Stimulated activated CD8-positive, alpha-beta memory T cell treated with anti-CD3 and anti-CD28 coated beads, Interleukin-4, amount 100 ng/mL, for 24 hours (primary cell): ENCODE results near the gene CNOT6L.

Experiments used
- DNase-seq: peaks from one replicate; pipeline ENCODE4 v3.0.0-alpha.2; 2020; ENCODE audit warnings: low read depth

The CNOT6L gene

DNA sequence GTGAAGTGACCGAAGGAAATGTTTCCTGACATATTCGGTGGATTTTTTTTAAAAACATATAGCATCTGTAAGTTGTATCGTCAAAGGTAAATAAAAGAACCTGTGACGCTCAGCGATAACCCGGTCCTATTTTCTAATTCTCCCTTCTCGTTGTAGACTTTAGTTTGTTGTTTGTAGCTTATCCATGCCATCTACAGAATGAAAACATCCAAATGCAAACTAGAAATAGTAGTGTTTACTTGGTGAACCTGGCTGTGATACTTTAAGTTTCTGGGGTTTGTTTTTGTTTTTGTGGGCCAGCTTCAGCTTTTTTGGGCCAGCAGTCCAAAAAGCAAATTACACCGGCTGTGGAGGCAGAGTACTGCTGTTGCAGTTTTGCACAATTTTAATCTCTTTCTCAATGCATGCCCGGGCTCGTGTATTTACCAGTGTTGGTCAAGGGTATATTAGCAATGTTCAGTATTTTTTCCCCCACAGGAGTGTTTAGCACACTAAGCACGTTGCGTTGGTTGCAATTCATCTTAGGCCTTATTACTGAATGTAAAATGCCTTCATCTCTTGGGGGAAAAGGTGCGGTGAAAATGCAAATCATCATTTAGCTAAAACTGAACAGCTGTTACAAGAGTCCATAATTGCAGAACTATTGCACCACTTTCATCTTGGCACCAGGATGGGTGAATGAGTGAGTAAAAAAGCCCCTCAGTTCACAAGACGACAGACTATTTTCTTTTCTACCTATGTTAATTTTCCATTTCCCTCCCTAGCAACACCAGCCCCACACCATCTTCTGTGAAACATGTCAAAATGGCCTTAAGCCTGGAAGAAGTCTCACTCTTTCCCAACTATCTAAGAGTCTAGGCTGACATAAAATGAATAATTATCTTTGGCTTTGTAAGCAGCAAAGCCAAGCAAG, 1.7 kb upstream of the CNOT6L start:
- DNase-seq = no peak

DNA sequence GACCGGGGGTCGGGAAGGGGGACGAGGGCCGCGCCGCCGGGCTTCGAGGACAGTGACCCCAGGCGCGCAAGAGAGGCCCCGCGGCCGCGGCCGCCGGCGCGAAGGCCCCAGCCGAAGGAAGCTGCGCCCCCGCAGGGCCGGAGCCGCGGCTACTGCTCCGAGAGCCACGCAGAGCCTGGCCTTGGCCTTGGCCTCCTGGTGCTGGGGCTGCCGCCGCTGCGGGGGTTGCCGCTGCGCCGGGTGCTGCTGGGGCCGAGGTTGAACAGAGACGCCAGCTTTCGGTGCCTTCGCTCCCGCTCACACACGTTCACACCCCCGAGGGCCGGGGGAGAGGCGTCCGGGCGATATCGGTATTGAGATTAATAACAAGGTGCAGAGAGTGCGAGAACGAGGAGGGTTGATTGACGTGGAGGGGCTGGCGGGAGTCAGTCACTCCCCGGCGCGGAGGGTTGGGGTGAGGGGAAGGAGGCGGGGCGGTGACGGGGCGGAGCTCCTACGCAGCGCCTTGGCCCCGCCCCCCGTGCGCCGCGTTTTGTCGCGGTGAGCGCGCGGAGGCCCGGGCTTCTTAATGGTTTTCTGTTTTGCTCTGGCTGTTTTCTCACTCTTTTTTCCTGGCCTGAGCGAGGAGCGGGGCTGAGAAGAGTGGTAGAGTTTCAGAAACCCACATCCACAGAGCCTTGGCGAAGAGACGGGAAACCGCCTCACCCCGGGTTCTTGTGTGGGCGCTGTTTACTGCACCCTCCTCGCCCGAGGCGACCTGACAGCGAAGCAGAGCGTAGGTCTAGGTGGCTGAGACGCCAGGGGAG, 878 bp upstream of the CNOT6L start:
- peak; percentile 92 for DNase-seq

DNA sequence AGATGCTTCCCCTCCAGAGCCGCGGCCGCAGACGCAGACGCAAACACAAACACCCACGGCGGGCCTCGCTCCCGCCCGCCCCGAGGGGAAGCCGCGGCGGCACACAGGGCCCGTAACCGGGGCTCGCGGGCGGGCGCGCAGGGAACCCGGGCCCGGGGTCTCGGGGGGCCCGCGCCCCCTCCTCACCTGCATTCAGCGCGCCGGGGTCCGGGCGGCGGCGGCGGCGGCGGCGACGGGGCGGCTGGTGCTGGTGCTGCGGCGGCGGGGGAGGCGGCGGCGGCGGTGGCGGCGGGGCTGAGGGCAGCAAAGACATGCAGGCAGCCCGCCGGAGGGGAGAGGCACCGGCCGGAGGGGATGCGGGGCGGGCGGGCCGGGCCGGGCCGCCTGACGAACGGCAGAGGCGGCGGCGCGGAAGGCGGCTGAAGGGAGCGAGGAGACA, 255 bp upstream of the CNOT6L start:
- peak; percentile 70 for DNase-seq

DNA sequence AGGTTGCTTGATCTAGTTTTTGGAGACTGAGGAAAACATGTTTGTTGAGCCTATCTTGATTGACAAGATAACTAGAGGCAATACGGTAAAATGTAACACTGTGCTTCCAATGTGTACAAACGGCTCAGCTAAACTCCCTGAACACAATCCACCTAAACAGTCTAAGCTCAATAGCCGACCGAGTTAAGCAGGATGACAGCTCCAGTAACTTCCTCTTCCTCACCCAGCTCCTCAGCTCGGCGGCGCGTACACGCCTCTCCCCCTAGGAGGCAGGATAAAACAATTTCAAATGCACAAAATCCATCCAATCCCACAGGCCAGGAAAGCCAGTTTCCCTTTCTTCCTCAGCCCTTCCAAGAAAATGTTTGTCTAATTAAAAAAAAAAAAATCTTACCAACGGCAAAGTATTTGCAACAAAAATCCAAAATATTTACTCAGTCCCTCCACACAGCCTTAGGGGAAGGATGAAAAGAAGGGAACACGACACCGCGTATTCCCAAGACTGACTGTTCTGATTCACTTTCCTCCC, 1.0 kb downstream of the CNOT6L start:
- peak; percentile 15 for DNase-seq

DNA sequence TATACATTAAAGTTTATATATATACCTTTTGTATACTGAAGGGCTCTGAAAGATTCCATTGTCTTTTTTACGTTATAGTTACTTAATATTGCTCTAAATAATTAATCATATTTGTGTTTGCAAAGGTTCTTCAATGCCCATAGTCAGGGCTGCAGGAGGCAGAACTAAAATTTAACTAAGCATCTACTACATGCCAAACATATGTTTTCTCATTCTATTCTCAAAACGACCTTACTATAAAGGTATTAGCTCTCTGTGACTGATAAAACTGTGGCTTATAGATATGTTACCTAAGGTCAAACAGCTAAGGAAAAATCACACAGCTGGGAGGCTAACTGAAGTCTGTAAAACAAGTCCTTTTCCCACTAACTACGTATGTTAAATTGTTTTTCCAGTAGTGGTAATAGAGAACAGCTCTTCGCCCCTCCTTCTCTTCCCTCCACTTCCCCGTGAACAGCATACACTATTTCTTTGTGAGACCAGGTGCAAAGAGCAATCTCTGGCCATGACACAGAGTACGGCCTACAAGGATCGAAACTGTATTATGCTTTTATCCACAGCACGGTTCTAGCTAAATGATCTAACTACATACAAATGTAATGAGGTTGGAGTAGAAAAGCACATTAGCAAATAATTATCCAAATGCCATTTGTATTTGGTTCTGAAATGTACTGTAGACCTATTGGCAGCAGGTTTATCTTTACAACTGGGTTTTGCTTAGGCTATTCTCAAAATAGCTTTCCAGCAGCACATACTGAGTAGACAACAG, 1.7 kb downstream of the CNOT6L start:
- no peak for DNase-seq

DNA sequence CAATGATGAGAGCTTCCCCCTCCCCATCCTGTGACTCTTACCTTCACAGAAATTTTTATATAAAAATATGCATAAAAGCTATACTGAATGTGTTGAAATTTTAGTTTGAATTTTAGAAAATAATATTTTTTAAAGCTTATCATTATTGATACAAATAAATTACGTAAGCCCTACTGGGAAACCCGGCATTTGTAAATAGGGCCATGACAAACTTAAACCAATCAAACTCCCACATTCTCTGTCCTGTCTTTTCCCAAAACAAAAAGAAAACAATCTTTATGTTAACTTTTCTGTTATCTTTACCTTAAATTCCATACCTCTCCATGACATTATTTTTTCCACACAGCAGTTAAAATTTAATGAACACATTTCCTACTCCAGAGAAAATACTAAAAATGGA, 2.6 kb downstream of the CNOT6L start:
- DNase-seq = no peak

DNA sequence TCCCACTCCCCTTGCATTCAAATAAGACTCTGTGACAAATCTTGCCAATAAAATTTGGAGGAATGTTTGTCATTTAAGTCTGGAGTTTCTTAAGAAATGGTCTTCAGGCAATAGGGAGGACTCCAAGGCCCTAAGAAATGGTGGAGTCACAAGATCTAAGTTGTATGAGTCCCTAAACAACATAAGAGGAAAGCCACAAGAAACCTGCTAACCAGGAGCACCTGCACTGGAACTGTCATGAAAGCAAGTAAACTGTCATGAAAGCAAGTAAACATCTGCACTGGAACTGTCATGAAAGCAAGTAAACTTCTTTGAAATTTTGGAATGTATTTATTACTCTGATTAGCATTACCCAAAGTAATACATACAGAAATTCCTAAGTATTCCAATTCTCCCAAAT, 3.5 kb downstream of the CNOT6L start:
- DNase-seq = no peak

DNA sequence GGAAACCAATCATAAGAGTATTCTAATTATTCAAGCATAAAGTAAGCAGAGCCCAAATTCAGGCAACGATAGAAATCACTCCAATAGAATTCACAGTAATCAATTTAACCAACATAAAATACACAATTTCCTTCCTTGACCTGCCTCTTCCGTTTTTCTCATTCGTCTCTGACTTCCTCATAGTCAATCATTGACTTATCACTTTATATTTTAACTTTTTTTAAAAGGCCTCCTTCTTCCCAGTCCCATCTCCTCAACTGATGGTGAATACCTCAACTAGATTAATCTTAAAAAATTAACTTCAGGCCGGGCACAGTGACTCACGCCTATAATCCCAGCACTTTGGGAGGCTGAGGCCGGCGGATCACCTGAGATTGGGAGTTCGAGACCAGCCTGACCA, 13.3 kb downstream of the CNOT6L start:
- DNase-seq = no peak

DNA sequence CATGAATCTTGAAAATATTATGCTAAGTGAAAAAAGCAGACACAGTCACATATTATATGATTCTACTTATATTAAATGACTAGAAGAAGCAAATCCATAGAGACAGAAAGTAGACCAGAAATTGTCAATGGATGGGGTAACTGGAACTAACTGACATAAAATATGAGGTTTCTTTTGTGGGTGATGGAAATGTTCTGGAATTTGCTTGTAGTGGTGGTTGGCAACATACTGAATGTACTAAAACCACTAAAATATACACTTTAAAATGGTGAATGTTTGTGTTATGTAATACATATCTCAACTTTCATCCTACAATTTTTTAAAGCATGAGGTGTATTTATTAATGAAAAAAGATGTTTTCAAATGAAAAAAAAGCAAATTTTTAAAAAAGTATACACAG, 14.7 kb downstream of the CNOT6L start:
- DNase-seq = no peak

DNA sequence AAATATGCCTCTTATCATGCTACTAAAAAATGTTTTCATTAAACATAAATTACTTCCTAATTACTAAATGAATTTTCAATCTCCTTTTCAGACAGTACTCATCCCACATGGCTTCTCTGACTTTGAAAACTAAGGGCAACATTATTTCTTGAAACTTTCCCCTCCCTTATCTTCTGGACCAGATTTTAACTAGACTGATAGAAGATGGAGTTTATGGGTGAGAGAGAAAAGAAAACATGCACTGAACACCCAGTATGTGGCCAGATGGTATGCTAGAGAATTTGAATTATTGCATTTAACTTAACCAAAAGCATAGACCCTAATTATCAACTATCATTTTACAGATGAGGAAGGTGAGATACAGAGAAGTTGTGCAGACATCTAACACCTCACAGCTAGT, 16.8 kb downstream of the CNOT6L start:
- no peak for DNase-seq

DNA sequence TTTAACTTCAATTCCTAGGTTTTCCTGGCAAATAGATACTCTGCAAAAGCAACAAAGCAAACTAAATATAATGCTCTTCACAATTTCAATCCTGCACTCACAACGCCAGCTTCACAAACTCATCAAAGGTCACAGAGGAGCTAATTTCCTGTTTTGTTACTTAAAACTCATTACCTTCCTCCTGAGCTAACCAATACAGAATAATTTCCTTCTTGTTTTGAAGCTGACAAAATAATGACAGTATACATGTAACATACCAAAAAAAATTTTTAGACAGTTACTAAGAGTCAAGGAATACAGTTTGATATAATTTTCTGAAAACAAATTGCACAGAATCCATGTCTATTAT, 17.9 kb downstream of the CNOT6L start:
- no peak for DNase-seq

DNA sequence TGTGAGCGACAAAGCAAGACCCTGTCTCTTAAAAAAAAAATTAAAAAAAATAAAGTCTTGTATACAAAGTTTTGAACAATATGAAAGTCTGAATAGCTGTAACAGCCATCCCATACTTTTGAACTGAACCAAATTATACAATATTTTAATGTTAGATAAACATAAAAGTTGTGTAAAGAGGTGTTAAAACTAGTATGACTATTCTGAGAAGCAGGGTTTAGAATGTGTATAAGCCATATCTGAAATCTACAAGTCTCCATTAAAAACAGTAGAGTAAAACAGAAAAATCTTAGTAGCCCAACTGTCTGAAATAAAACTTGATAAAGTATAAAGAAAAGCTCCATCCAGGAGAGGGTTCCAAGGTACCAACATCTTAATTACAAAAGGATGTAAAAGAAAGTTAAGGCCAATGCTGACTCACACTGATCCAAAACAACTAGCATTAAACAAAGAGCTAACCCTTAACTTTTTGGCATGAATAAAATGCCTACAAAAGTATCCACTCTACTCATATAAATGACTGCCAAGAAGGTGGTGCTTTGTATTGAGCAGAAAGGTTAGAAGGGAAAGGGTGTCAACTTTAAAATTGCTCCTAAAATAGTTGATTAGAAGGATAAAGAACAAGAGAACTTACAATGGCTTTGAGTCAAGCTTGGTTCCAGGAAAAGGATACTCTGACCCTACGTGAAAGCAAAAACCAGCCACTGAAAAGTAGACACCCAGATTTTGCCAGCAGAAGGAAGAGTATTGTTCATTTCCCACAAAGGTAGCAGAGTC, 18.5 kb downstream of the CNOT6L start:
- no peak for DNase-seq

DNA sequence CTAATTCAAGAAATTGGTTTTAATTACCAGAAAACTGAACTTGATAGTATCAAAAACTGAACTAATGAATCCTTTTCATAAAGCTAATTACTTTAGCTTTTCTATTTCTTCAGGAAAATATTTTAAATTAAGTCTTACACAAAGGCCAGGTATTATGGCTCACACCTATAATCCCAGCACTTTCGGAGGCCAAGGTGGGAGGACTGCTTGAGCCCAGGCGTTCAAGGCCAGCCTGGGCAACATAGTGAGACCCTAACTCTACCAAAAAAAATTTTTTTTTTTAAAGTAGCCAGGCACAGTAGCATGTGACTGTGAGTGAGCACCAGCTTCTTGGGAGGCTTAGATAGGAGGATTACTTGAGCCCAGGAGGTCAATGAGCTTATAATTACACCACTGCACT, 19.1 kb downstream of the CNOT6L start:
- no peak for DNase-seq

DNA sequence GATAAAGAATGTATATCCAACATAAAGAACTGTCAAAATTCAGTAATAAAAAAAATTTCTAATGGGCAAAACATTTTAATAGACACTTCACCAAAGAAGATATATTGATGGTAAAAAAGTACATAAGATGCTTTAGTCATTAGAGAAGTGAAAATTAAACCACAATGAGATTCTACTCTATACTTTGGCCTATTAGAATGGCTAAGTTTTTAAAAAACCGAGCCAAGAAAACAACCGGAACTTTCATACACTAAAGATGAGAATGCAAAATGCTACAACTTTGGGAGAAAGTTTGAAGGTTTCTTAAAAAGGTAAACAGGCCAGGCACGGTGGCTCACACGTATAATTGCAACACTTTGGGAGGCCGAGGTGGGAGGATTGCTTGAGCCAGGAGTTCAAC, 20.8 kb downstream of the CNOT6L start:
- DNase-seq = no peak

DNA sequence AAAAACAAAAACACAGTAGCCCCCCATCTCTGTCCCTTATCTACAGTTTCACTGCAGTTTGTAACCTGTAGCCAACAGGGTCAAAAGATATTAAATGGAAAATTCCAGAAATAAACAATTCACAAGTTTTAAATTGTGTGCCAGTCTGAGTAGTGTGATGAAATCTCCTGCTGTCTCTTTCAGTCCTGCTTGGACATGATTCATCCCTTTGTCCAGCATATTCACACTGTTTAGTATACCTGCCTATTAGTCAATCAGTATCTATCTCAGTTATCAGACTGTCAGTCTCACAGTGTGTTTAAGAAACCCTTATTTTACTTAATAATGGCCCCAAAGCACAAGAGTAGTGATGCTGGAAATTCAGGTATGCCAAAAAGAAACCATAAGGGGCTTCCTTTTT, 21.9 kb downstream of the CNOT6L start:
- no peak for DNase-seq

DNA sequence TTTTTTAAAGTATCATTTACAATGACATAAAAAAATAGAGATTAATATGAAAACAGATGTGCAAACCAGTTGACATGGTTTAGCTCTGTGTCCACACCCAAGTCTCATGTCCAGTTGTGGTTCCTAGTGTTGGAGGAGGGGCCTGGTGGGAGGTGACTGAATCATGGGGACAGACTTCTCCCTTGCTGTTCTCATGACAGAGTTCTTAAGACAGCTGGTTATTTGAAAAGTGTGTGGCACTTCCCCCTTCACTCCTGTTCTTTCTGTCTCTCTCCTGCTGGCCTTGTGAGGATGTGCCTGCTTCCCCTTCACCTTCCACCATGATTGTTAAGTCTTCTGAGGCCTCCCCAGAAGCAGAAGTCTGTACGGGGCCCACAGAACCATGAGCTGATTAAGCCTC, 23.8 kb downstream of the CNOT6L start:
- no peak for DNase-seq

DNA sequence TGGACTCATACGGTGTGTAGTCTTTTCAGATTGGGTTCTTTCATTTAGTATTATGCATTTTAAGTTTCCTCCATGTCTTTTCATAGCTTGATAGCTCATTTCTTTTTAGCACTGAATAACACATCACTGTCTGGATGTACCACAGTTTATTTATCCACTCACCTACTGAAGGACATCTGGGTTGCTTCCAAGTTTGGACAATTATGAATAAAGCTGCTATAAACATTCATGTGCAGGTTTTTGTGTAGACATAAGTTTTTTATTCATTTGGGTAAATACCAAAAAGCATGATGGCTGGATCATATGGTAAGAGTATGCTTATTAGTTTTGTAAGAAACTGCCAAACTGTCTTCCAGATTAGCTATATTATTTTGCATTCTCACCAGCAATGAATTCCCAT, 29.0 kb downstream of the CNOT6L start:
- no peak for DNase-seq

DNA sequence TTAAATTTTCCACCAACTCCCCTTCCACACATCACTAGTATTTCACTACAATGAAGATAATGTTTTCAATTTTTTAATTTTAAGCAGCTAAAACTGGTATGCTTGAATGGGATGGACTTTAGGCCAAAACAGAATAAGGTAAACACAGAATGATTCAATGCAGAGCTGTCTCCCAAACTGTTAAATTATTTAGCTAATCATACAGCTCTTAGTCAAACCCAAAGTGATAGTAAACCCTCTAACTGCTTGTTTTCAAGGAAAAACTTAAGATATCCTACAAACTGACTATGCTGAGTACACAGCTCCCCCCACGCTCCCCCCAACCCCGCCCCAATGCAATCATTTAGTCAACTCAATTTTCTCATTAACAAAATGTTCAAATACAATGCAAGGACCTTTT, 30.2 kb downstream of the CNOT6L start:
- no peak for DNase-seq

DNA sequence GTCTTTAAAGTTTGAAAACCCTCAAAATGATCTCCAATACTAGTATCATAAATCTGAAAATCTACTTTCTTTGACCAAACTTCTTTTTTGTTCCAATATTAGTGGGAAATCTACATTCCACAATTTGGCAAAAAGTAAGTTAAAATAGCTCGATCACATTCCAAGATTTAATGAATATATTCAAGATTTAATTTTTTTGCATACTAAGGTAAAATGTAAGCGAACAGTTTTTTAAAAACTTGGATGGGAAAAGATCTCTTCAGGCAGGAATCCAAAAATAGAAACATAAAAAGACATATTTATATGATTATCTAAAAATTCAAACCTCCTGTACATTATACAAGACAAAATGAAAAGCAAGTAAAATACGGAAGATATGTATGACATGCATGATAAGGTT, 31.2 kb downstream of the CNOT6L start:
- no peak for DNase-seq

DNA sequence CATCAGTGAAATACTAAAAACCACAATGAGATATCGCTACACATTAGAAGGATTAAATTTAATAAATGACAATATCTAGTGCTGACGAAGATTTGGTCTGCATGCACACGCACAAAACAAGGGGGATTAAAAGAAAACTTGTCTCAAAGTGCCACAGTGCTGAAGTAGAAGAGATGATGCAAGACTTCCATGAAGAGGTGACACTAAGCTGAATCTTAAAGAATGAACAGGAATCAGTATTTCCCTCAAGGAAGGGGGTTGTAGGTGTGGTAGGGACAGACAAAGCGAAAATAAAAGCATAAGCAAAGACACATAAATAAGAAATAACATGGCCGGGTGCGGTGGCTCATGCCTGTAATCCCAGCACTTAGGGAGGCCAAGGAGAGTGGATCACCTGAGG, 33.5 kb downstream of the CNOT6L start:
- DNase-seq = no peak

DNA sequence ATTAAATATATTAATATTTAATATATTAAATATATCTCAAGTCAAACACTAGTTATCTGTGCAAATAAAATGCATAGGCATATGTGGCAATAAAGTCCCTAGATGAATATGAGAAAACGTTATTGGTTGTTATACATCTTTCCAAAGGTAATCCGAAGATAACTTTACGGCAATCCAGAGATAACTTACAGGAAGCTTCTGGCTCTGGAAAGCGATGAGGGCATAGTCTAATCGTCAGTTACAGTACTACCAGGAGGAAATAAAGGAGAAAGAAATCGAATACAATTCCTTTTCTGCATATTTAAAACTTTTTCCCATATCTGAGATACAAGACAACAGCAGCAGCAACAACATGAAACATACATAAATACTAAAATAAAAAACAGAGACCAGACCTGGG, 35.3 kb downstream of the CNOT6L start:
- no peak for DNase-seq
